ENCODE results near the gene CSTF1.

CSTF1 gene

GRCh38 chr20:56447227-56447626, 54.8 kb downstream of the CSTF1 start:
- no peak for DNase-seq
- Mint-ChIP-seq H3K4me3 (no peak overlapping the region), H3K27me3 (no peaks in the 10 kb centered on the region), H3K36me3 (peaks cover 15% of the 10 kb centered on the region), H3K9me3 (no peaks in the 10 kb centered on the region), H3K4me1 (peaks cover 18% of the 10 kb centered on the region), H3K27ac (no peak overlapping the region)
- CTCF ChIA-PET = no interaction called here

- Mint-ChIP-seq H3K9me3 (no peaks in the 10 kb centered on the region), H3K36me3 (peaks cover 11% of the 10 kb centered on the region), H3K27ac (no peak overlapping the region), H3K4me1 (peaks cover 3% of the 10 kb centered on the region), H3K27me3 (no peaks in the 10 kb centered on the region), H3K4me3 (no peak overlapping the region)
- DNase-seq = no peak
- CTCF ChIA-PET = no interaction called here
These were observed 57.0 kb downstream of the CSTF1 start for GRCh38 chr20:56449459-56449858.

GRCh38 chr20:56451056-56451765, 58.8 kb downstream of the CSTF1 start:
- Mint-ChIP-seq H3K4me3 (no peak overlapping the region), H3K9me3 (no peaks in the 10 kb centered on the region), H3K4me1 (peaks cover 12% of the 10 kb centered on the region), H3K36me3 (peaks cover 11% of the 10 kb centered on the region), H3K27me3 (no peaks in the 10 kb centered on the region), H3K27ac (peak overlapping the region; percentile 34)
- DNase-seq = no peak
- CTCF ChIA-PET = no interaction called here

GRCh38 chr20:56453352-56453751, 60.9 kb downstream of the CSTF1 start:
- H3K4me3 Mint-ChIP-seq = no peak overlapping the region
- CTCF ChIA-PET = no interaction called here
- H3K27me3 Mint-ChIP-seq = no peaks in the 10 kb centered on the region
- peaks cover 12% of the 10 kb centered on the region for H3K4me1 Mint-ChIP-seq
- H3K27ac Mint-ChIP-seq = no peak overlapping the region
- no peaks in the 10 kb centered on the region for H3K9me3 Mint-ChIP-seq
- no peak for DNase-seq
- H3K36me3 Mint-ChIP-seq = peaks cover 12% of the 10 kb centered on the region

- no peaks in the 10 kb centered on the region for H3K27me3 Mint-ChIP-seq
- CTCF ChIA-PET = interaction anchor here (0.7 kb wide), 1 partner anchor 56 kb away, joined by 3 read pairs; no protein-coding TSS in a partner anchor
- no peak for DNase-seq
- H3K36me3 Mint-ChIP-seq = peaks cover 15% of the 10 kb centered on the region
- no peak overlapping the region for H3K27ac Mint-ChIP-seq
- H3K9me3 Mint-ChIP-seq = no peaks in the 10 kb centered on the region
- H3K4me3 Mint-ChIP-seq = no peak overlapping the region
- peaks cover 16% of the 10 kb centered on the region for H3K4me1 Mint-ChIP-seq
These were observed 62.3 kb downstream of the CSTF1 start for GRCh38 chr20:56454754-56455153.
